Measurements from ENCODE around the gene VSIG10L2. TPM values are rescaled to one million over a fixed set of nuclear protein-coding genes. Genes with fewer than 3 reads are reported as not detected.

VSIG10L2 gene
- total RNA-seq, 1 donor from 2014 or later: not detected

GRCh38 chr11:125975634-125976033 is 29.8 kb downstream of the VSIG10L2 start:
- Histone ChIP-seq H3K9me3 (no peaks in the 10 kb centered on the region), H3K27ac (no peak overlapping the region), H3K27me3 (ENCODE audit: low read depth) (no peaks in the 10 kb centered on the region), H3K36me3 (no peaks in the 10 kb centered on the region), H3K4me3 (no peak overlapping the region), H3K4me1 (no peaks in the 10 kb centered on the region)
- TF ChIP-seq CTCF (IDR thresholded peaks at IDR 0.05): no peak
- intact Hi-C loops (cut with DNase I): no loop called here
- peak; percentile 86 to 96 for ATAC-seq
- DNase-seq: no peak

- H3K9me3 ChIP-seq: no peaks in the 10 kb centered on the region
- H3K27ac ChIP-seq: no peak overlapping the region
- no peak overlapping the region for H3K4me3 ChIP-seq
- TF ChIP-seq CTCF (IDR thresholded peaks at IDR 0.05): no peak
- H3K36me3 ChIP-seq: no peaks in the 10 kb centered on the region
- ATAC-seq: no peak
- no peaks in the 10 kb centered on the region for H3K27me3 ChIP-seq (ENCODE audit: low read depth)
- no peak for DNase-seq
- no peaks in the 10 kb centered on the region for H3K4me1 ChIP-seq
- intact Hi-C loops (cut with DNase I): no loop called here
Measured at GRCh38 chr11:125976156-125976555, 30.3 kb downstream of the VSIG10L2 start.

GRCh38 chr11:125977333-125977732 is 31.5 kb downstream of the VSIG10L2 start:
- intact Hi-C loops (cut with DNase I): no loop called here
- no peaks in the 10 kb centered on the region for H3K36me3 ChIP-seq

GRCh38 chr11:125978181-125978716 is 32.4 kb downstream of the VSIG10L2 start:
- Histone ChIP-seq H3K27me3 (ENCODE audit: low read depth) (no peaks in the 10 kb centered on the region), H3K4me3 (no peak overlapping the region), H3K4me1 (no peaks in the 10 kb centered on the region), H3K36me3 (no peaks in the 10 kb centered on the region), H3K27ac (no peak overlapping the region), H3K9me3 (no peaks in the 10 kb centered on the region)
- DNase-seq: no peak
- no peak for TF ChIP-seq CTCF (IDR thresholded peaks at IDR 0.05)
- intact Hi-C loops (cut with DNase I): no loop called here
- ATAC-seq: no peak

More at GRCh38 chr11:125977333-125977732, 31.5 kb downstream of the VSIG10L2 start:
- TF ChIP-seq CTCF (IDR thresholded peaks at IDR 0.05): no peak
- no peak for DNase-seq
- no peak overlapping the region for H3K27ac ChIP-seq
- no peaks in the 10 kb centered on the region for H3K27me3 ChIP-seq (ENCODE audit: low read depth)
- no peaks in the 10 kb centered on the region for H3K4me1 ChIP-seq
- no peaks in the 10 kb centered on the region for H3K9me3 ChIP-seq
- H3K4me3 ChIP-seq: no peak overlapping the region
- no peak for ATAC-seq

GRCh38 chr11:125978778-125979407 is 33.0 kb downstream of the VSIG10L2 start:
- Histone ChIP-seq H3K9me3 (no peaks in the 10 kb centered on the region), H3K36me3 (no peaks in the 10 kb centered on the region), H3K27me3 (ENCODE audit: low read depth) (no peaks in the 10 kb centered on the region), H3K4me1 (no peaks in the 10 kb centered on the region), H3K4me3 (no peak overlapping the region), H3K27ac (no peak overlapping the region)
- no peak for TF ChIP-seq CTCF (IDR thresholded peaks at IDR 0.05)
- intact Hi-C loops (cut with DNase I): no loop called here
- no peak for ATAC-seq
- DNase-seq: no peak
